ENCODE measurements around the gene FOSL2. TPM values are rescaled to one million over a fixed set of nuclear protein-coding genes. Genes with fewer than 3 reads are reported as not detected.

Gene FOSL2
- polyA plus RNA-seq, 1 of the 3 experiments (the other 2 are of a cell fraction): 41.7 TPM

DNA sequence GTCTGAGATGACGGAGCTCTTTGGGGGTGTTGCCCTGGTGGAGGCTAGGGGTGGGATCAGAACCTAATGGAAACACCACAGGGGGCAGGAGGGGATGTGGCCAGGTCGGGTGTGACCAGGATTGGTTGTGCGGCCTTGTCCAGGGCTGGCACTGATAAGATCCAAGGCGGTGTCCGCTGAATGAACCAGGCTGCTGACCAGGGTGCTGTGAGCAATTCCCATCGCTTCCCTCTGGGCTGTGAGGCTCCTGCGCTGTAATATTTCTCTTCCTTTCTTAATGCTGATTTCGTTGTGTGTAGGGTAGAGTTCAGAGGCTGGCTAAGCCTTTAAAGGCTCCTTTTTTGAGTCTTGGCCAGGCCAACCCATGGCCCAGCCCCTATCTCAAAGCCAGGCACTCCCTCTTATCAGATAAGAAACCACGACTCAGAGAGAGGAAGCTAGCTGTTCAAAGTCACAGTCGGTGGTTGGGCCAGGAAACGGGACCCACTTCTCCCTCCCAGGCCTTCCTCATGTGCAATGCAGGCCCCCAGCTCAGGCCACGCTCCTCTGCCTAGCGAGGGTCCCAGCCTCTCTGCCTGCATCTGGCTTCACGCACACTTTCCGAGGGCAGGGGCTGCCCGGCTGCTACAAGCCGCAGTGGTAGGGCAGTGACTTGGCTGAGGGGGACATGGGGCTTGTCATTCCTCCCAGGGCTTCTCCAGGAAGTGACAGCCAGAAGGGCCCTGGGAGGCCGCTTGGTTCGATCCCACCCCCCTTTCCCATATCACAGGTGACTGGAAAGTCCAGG lies 26.0 kb upstream of the FOSL2 start:
- Histone ChIP-seq H3K9me2 (no peaks in the 10 kb centered on the region), H3K9me3 (no peaks in the 10 kb centered on the region), H3F3A (replicated peaks; ENCODE audit: insufficient read depth) (no peaks in the 10 kb centered on the region), H3K4me1 (ENCODE audit: control insufficient read depth in 1 of 2, insufficient read depth in 2 of 2, low read depth in 1 of 2, low read length in 1 of 2) (peaks cover 4 to 36% of the 10 kb centered on the region in 2 experiments; a peak in 2 of 4 replicates), H2AFZ (ENCODE audit: low read depth) (no peak overlapping the region), H3K27me3 (ENCODE audit: insufficient read depth) (no peaks in the 10 kb centered on the region), H3K4me3 (ENCODE audit: low read depth in 2 of 2, low read length in 1 of 2) (no peak overlapping the region), H3K79me2 (ENCODE audit: insufficient read depth) (no peaks in the 10 kb centered on the region), H4K20me1 (ENCODE audit: insufficient read depth) (no peaks in the 10 kb centered on the region), H3K9ac (no peak overlapping the region), H3K27ac (ENCODE audit: low read depth in 2 of 2, low read length in 1 of 2) (no peak overlapping the region; a peak in 1 of 4 replicates), H3K4me2 (no peak overlapping the region), H3K36me3 (replicated peaks in 1 of 2; ENCODE audit: control insufficient read depth in 1 of 2, insufficient read depth in 2 of 2, low read length in 1 of 2) (no peaks in the 10 kb centered on the region)
- WGBS (ENCODE audit: low lambda C conversion rate): 65% methylated on average over 18 of the region's 19 CpGs
- POLR2A ChIA-PET: interaction anchor here (0.6 to 2.1 kb wide), 3 partner anchors 10 to 127 kb away, joined by 3 to 15 read pairs (median 4); no protein-coding TSS in a partner anchor
- peak; percentile 76 for DNase-seq
- CTCF ChIA-PET: interaction anchor here (1.1 to 1.5 kb wide), 4 partner anchors 24 to 663 kb away, joined by 3 read pairs; partner anchors contain the start of genes BABAM2 and RBKS
- TF ChIP-seq FOXJ3 (CRISPR knock-in tag; IDR thresholded peaks at IDR 0.05): no peak
- TF ChIP-seq, protein P1, sequence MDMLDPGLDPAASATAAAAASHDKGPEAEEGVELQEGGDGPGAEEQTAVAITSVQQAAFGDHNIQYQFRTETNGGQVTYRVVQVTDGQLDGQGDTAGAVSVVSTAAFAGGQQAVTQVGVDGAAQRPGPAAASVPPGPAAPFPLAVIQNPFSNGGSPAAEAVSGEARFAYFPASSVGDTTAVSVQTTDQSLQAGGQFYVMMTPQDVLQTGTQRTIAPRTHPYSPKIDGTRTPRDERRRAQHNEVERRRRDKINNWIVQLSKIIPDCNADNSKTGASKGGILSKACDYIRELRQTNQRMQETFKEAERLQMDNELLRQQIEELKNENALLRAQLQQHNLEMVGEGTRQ (IDR thresholded peaks at IDR 0.05; ENCODE audit: borderline replicate concordance, low read depth, low read length): no peak
- no peak for TF ChIP-seq SMC3 (IDR thresholded peaks at IDR 0.05; ENCODE audit: low read depth, low read length)
- TF ChIP-seq YY1 (IDR thresholded peaks at IDR 0.05; ENCODE audit: low read depth): no peak
- TF ChIP-seq TEAD4 (IDR thresholded peaks at IDR 0.05; ENCODE audit: borderline replicate concordance, insufficient read depth): no peak
- TF ChIP-seq ELF1 (IDR thresholded peaks at IDR 0.05): no peak
- TF ChIP-seq, protein P2, sequence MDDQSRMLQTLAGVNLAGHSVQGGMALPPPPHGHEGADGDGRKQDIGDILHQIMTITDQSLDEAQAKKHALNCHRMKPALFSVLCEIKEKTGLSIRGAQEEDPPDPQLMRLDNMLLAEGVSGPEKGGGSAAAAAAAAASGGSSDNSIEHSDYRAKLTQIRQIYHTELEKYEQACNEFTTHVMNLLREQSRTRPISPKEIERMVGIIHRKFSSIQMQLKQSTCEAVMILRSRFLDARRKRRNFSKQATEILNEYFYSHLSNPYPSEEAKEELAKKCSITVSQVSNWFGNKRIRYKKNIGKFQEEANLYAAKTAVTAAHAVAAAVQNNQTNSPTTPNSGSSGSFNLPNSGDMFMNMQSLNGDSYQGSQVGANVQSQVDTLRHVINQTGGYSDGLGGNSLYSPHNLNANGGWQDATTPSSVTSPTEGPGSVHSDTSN (IDR thresholded peaks at IDR 0.05): no peak
- TF ChIP-seq SIN3A (IDR thresholded peaks at IDR 0.05; ENCODE audit: borderline replicate concordance, low read depth, low read length): no peak
- TF ChIP-seq, protein P3, sequence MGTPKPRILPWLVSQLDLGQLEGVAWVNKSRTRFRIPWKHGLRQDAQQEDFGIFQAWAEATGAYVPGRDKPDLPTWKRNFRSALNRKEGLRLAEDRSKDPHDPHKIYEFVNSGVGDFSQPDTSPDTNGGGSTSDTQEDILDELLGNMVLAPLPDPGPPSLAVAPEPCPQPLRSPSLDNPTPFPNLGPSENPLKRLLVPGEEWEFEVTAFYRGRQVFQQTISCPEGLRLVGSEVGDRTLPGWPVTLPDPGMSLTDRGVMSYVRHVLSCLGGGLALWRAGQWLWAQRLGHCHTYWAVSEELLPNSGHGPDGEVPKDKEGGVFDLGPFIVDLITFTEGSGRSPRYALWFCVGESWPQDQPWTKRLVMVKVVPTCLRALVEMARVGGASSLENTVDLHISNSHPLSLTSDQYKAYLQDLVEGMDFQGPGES (IDR thresholded peaks at IDR 0.05; ENCODE audit: low read depth, low read length): no peak
- TF ChIP-seq, protein P4, sequence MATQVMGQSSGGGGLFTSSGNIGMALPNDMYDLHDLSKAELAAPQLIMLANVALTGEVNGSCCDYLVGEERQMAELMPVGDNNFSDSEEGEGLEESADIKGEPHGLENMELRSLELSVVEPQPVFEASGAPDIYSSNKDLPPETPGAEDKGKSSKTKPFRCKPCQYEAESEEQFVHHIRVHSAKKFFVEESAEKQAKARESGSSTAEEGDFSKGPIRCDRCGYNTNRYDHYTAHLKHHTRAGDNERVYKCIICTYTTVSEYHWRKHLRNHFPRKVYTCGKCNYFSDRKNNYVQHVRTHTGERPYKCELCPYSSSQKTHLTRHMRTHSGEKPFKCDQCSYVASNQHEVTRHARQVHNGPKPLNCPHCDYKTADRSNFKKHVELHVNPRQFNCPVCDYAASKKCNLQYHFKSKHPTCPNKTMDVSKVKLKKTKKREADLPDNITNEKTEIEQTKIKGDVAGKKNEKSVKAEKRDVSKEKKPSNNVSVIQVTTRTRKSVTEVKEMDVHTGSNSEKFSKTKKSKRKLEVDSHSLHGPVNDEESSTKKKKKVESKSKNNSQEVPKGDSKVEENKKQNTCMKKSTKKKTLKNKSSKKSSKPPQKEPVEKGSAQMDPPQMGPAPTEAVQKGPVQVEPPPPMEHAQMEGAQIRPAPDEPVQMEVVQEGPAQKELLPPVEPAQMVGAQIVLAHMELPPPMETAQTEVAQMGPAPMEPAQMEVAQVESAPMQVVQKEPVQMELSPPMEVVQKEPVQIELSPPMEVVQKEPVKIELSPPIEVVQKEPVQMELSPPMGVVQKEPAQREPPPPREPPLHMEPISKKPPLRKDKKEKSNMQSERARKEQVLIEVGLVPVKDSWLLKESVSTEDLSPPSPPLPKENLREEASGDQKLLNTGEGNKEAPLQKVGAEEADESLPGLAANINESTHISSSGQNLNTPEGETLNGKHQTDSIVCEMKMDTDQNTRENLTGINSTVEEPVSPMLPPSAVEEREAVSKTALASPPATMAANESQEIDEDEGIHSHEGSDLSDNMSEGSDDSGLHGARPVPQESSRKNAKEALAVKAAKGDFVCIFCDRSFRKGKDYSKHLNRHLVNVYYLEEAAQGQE (IDR thresholded peaks at IDR 0.05; ENCODE audit: low read depth, low read length): peak; percentile 90
- TF ChIP-seq GABPA (IDR thresholded peaks at IDR 0.05; ENCODE audit: low read depth): no peak
- TF ChIP-seq EZH2phosphoT487 (IDR thresholded peaks at IDR 0.05; ENCODE audit: borderline replicate concordance, low read depth): no peak
- TF ChIP-seq, protein P5, sequence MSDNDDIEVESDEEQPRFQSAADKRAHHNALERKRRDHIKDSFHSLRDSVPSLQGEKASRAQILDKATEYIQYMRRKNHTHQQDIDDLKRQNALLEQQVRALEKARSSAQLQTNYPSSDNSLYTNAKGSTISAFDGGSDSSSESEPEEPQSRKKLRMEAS (IDR thresholded peaks at IDR 0.05; ENCODE audit: low read depth): peak; percentile 39; the same call in 1 of the 2 replicates
- TF ChIP-seq FOXM1 (IDR thresholded peaks at IDR 0.05; ENCODE audit: low read depth): no peak
- TF ChIP-seq NRF1 (IDR thresholded peaks at IDR 0.05; ENCODE audit: low read depth, low read length): no peak
- TF ChIP-seq TCF12 (IDR thresholded peaks at IDR 0.05): peak; percentile 49; the same call in 1 of the 2 replicates
- TF ChIP-seq RAD21 (IDR thresholded peaks at IDR 0.05; ENCODE audit: low read length): no peak
- no peak for TF ChIP-seq POLR2AphosphoS5 (IDR thresholded peaks at IDR 0.05; ENCODE audit: low read depth, low read length)
- no peak for TF ChIP-seq RFX5 (IDR thresholded peaks at IDR 0.05; ENCODE audit: low read length)
- TF ChIP-seq NFIC (IDR thresholded peaks at IDR 0.05; ENCODE audit: borderline replicate concordance): 0 out of 2 replicates have a peak, but pooled peaks have one; percentile 27
- TF ChIP-seq EP300 (IDR thresholded peaks at IDR 0.05; ENCODE audit: borderline replicate concordance in 1 of 2, low read depth in 1 of 2, low read length in 1 of 2): no peak; a peak in 1 of 4 replicates
- TF ChIP-seq TAF1 (IDR thresholded peaks at IDR 0.05; ENCODE audit: borderline replicate concordance, low read depth, low read length): no peak
- no peak for TF ChIP-seq RCOR1 (IDR thresholded peaks at IDR 0.05; ENCODE audit: low read length)
- TF ChIP-seq, protein P6, sequence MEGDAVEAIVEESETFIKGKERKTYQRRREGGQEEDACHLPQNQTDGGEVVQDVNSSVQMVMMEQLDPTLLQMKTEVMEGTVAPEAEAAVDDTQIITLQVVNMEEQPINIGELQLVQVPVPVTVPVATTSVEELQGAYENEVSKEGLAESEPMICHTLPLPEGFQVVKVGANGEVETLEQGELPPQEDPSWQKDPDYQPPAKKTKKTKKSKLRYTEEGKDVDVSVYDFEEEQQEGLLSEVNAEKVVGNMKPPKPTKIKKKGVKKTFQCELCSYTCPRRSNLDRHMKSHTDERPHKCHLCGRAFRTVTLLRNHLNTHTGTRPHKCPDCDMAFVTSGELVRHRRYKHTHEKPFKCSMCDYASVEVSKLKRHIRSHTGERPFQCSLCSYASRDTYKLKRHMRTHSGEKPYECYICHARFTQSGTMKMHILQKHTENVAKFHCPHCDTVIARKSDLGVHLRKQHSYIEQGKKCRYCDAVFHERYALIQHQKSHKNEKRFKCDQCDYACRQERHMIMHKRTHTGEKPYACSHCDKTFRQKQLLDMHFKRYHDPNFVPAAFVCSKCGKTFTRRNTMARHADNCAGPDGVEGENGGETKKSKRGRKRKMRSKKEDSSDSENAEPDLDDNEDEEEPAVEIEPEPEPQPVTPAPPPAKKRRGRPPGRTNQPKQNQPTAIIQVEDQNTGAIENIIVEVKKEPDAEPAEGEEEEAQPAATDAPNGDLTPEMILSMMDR (IDR thresholded peaks at IDR 0.05): no peak
- no peak for TF ChIP-seq JUND (IDR thresholded peaks at IDR 0.05)
